ENCODE data around the gene CERCAM.
"Not testable (repeated sequence)": the region's sequence is repeated elsewhere in the genome, so short reads cannot be mapped to it uniquely, and the experiment has no call there.

The CERCAM gene

DNA sequence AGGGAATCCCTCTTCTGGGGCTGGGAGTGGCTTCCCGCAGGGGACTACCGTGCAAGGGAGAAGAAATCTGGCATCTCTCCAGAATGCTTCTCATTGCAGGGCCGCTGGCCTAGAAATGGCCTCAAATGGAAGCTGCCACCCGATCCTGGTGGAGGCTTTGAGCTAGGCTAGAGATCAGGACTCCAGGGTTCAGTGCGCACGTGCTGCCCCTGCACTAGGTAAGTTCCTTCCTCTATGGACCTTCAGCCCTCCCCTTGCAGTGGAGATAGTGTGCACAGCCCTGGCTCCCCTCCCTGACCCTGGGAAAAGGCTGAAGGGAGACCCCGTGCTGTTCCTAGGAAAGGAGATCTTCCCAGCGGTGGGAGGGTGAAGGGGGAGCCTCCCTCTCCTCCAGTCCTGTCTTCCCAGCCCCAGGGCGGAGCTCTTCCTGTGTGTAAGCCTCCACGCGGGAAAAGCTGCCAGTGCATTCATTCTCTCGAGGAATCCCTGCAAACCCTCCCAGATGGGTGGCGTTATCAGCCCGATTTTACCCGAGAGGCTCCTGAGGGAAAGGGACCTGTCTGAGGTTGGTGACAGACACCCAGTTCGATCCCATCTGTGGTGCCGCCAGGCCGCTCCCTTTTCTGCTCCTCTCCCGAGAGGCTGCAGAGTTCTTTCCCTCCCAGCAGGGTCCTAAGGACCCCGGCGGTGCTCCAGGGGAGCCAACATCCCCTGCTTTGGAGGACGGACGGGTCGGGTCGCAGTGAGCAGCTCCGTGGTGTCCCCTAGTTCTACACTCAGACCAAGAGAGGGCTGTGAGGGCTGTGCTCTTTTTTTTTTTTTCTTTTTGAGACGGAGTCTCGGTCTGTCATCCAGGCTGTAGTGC is 1.4 kb upstream of the CERCAM start:
- peak; percentile 39 for DNase-seq (ENCODE audit: low read depth)

- peak; percentile 56 for DNase-seq (ENCODE audit: low read depth)
Observed at GRCh38 chr9:128420060-128420650, 502 bp upstream of the CERCAM start.

GRCh38 chr9:128421482-128421996 is 882 bp downstream of the CERCAM start:
- peak; percentile 31 for DNase-seq (ENCODE audit: low read depth)

GRCh38 chr9:128422022-128422782 is 1.5 kb downstream of the CERCAM start:
- DNase-seq (ENCODE audit: low read depth): not testable (repeated sequence)

- no peak for DNase-seq (ENCODE audit: low read depth)
Observed at GRCh38 chr9:128422783-128423150, 2.1 kb downstream of the CERCAM start.

- not testable (repeated sequence) for DNase-seq (ENCODE audit: low read depth)
Observed at GRCh38 chr9:128423356-128423755, 2.7 kb downstream of the CERCAM start.

DNA sequence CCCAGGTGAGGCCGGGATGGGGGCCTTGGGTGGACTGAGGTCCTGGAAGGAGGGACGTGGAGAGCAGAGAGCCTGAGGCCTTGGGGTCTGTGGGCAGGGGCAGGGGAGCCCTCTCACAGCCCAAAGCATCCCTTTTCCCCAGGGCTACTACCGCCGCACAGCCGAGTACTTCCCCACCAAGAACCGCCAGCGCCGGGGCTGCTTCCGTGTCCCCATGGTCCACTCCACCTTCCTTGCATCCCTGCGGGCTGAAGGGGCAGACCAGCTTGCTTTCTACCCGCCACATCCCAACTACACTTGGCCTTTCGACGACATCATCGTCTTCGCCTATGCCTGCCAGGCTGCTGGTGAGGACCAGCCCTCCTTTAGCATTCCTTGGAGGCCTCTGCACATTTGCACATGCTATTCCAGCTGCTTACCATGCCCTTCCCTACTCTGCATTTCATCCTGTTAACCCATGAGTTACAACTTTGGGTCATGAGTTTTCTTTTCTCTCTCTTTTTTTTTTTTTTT is 3.7 kb downstream of the CERCAM start:
- no peak for DNase-seq (ENCODE audit: low read depth)

- peak; percentile 51 for DNase-seq (ENCODE audit: low read depth)
Observed at GRCh38 chr9:128428644-128429512, 8.2 kb downstream of the CERCAM start.

- no peak for DNase-seq (ENCODE audit: low read depth)
Observed at GRCh38 chr9:128429513-128430086, 8.9 kb downstream of the CERCAM start.

DNA sequence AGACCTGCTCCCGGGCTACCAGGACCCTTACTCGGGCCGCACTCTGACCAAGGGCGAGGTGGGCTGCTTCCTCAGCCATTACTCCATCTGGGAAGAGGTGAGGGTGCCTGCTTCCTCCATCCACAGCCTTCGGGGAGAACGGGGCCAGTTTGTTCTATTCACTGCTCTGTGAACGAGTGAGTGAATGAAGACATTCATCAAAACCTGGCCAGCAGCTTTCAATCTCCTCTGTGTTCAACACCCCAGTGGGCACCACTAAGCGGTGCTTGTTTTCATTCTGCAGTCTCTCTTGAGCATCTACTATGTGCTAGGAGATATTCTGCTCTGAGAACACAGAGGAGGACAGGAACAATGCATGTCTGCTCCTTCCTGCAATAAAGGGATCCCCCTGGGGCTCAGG is 10.6 kb downstream of the CERCAM start:
- no peak for DNase-seq (ENCODE audit: low read depth)

- no peak for DNase-seq (ENCODE audit: low read depth)
Observed at GRCh38 chr9:128434340-128434739, 13.7 kb downstream of the CERCAM start.

- DNase-seq (ENCODE audit: low read depth): no peak
Observed at GRCh38 chr9:128435611-128436010, 15.0 kb downstream of the CERCAM start.

- peak; percentile 57 for DNase-seq (ENCODE audit: low read depth)
Observed at GRCh38 chr9:128438343-128439109, 17.9 kb downstream of the CERCAM start.

- DNase-seq (ENCODE audit: low read depth): no peak
Observed at GRCh38 chr9:128439273-128439672, 18.6 kb downstream of the CERCAM start.

DNA sequence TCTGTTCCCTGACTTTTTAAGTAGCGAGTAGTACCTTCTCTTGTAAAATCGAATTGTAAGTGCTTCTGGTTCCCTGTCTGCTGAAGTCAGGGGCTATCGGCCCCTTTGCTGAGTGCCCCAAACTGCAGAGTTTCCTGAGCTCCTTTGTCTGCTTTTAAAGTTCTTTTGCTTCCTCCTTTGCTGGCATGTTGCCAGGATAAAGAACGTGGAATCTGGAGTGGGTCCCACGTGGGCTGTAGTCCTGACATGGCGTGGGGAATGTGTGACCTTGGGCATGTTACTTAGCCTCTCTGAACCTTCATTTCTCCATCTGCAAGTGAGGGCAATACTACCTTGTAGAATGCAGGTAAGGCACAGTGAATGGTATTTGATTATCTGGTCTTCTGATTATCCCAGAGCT is 21.5 kb downstream of the CERCAM start:
- DNase-seq (ENCODE audit: low read depth): no peak

- DNase-seq (ENCODE audit: low read depth): not testable (repeated sequence)
Observed at GRCh38 chr9:128446505-128446904, 25.8 kb downstream of the CERCAM start.

DNA sequence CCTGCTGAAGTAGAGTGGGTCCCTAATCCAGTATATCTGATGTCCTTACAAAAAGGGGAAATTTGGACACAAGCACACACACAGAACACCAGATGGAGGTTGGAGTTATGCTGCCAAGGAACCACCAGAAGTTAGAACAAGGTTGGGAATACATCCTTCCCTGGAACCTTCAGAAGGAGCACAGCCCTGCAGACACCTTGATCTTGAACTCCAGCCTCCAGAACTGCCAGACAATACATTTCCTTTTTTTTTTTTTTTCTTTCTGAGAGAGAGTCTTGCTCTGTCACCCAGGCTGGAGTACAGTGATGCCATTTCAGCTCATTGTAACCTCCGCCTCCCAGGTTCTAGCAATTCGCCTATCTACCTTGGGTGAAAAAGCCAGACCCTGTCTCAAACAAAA is 28.1 kb downstream of the CERCAM start:
- no peak for DNase-seq (ENCODE audit: low read depth)

- DNase-seq (ENCODE audit: low read depth): no peak
Observed at GRCh38 chr9:128454991-128455390, 34.3 kb downstream of the CERCAM start.

DNA sequence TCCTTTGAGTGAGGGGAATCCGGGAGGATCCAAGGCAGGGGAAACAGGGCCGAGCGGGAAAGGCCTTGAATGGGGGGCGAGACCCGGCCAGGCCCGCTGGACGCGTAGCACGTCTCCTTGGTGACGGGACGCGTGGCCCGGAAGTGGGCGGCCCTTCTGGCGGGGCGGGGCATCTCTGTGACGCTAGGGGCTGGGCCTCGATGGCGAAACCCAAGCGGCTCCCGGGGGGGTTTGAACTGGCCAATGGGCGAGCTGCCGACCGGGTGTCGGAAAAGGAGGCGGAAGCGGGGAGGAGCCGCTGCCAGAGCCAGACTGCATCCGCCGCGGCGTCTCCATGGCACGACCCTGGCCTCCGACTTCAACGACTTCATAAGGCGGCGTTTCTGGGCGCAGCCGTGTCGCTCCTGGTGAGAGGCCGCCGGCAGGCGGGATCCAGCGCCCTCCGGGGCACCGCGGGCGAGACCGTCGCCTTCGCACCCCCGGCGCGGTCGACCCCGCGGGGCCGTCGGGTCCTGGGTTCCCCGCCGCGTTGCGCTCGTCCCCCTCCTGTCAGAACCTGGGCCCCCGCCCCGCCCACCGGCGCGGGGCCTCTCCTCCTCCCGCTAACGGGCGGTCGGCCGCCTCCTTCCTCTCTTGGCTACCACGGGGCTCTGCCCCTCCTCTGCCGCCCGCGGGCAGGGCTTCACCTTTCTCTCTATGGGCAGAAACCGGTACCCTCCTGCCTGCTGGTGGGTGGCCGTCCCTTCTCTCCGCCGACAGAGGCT is 35.4 kb downstream of the CERCAM start, which contains the start of gene ODF2:
TSS of gene ODF2 (plus strand) at position 158 of the 764 bp plus-strand sequence. CDS start at position 244, 86 bp downstream.
- peak; percentile 95 for DNase-seq (ENCODE audit: low read depth)

Data from iris pigment epithelial cell (primary cell).